ENCODE measurements around the gene PAX7.
"Not testable (repeated sequence)": the region's sequence is repeated elsewhere in the genome, so short reads cannot be mapped to it uniquely, and the experiment has no call there.

PAX7 gene

GRCh38 chr1:18630511-18631495 lies at the start of gene PAX7:
Gene PAX7, plus strand, starts transcription at chr1:18630846. Its CDS starts 758 bp downstream, at chr1:18631604.
- no peak for DNase-seq

DNA sequence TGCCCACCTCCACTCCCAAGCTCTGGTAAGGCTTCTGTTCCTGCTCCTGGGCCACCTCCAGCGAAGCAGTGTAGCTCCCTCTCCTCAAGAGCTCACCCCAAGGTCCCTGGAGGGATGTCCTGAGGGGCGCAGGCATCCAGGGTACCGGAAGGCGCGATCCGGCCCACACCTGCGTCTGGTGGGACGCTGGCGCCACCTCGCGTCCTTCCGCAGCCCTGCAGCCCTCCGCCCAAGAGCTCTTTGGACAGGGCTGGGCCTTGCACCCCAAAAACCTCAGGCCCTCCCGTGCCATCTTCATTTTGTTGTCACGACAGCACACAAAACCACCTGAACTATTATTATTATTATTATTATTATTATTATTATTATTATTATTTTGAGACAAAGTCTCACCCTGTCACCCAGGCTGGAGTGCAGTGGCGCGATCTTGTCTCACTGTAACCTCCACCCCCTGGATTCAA lies 49.2 kb upstream of the PAX7 start:
- DNase-seq = peak in 1 of 2 donors; percentile 6

- DNase-seq = no peak
These were observed 47.8 kb upstream of the PAX7 start for GRCh38 chr1:18582890-18583289.

DNA sequence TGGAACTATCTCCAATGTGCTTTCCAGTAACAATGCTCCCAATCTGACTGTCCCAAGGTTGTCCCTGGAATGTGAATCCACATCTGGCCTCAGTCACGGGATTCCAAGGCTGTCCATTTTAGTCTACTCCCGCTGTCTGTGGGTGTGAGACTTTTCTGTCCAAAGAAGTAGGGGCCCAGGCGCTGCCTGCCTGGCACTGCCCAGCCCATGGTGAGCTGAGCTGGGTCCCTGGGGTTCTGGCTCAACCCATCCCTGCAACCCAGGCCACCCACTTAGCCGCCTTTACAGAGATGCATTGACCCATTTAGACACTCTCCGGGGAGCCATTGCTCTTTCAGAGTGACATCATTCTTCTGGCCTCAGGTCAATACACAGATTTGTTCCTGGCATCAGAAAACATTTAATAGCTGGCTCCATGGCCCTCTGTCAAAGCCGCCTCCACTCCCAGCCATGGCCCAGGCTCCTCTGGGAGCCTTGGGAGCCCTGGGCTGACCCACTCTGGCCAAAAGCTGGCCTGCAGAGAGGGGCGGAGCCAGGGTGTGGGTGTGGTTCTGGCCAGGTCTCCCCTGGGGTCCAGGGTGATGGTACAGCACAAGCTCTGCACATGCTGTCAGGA lies 47.2 kb upstream of the PAX7 start:
- no peak for DNase-seq

- DNase-seq = not testable (repeated sequence)
These were observed 44.6 kb upstream of the PAX7 start for GRCh38 chr1:18586016-18586415.

GRCh38 chr1:18588093-18588492 lies 42.6 kb upstream of the PAX7 start:
- DNase-seq = no peak

DNA sequence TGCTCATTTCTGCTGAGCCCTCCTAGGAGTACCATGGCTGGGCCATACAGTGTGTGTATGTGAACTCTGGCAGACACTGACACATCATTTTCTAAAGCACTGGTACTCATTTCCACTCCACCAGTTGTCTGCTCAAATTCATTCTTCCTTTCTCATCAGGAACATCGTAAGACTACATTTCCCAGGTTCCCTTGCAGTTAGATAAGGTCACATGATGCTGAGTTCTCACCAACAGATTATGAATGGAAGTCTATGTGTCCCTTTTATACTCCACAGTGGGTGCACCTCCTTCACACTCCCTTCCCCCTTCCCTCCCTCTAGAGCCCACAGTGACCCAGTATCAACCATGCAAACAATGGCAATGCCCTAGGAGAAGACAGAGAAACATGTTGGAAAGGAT lies 38.3 kb upstream of the PAX7 start:
- no peak for DNase-seq

- peak; percentile 15 to 35 for DNase-seq
These were observed 33.2 kb upstream of the PAX7 start for GRCh38 chr1:18597160-18598042.

GRCh38 chr1:18599086-18599485 lies 31.6 kb upstream of the PAX7 start:
- no peak for DNase-seq

GRCh38 chr1:18599704-18600103 lies 30.9 kb upstream of the PAX7 start:
- DNase-seq = no peak

DNA sequence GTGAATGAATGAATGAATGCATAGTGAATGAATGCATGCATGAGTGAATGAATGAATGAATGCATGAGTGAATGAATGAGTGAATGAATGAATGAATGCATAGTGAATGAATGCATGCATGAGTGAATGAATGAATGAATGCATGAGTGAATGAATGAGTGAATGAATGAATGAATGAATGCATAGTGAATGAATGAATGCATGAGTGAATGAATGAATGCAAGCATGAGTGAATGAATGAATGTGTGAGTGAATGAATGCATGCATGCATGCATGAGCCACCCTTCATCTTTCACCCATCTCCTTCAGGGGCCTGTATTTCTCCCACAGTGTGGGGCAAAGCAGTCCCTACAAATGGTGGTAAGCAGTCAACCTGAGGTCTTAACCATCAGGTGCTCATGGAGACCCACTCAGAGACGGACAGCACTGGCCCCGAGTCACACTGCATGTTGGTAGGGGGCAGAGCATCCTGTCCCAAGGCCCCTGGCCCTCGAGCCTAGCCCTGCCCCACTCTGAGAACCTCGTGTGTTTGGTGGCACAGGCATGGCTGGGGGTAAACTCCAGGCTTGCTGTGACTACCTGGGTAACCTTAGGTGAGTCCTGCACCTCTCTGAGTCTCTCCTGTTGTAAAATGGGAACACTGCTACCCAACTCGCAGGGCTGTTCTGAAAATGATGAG lies 28.0 kb upstream of the PAX7 start:
- no peak for DNase-seq

- DNase-seq = no peak
These were observed 27.3 kb upstream of the PAX7 start for GRCh38 chr1:18603212-18603852.

- DNase-seq = no peak
These were observed 24.0 kb upstream of the PAX7 start for GRCh38 chr1:18606443-18607288.

GRCh38 chr1:18607289-18607760 lies 23.3 kb upstream of the PAX7 start:
- no peak for DNase-seq

- DNase-seq = no peak
These were observed 22.1 kb upstream of the PAX7 start for GRCh38 chr1:18608534-18608933.

GRCh38 chr1:18611311-18611710 lies 19.3 kb upstream of the PAX7 start:
- no peak for DNase-seq

DNA sequence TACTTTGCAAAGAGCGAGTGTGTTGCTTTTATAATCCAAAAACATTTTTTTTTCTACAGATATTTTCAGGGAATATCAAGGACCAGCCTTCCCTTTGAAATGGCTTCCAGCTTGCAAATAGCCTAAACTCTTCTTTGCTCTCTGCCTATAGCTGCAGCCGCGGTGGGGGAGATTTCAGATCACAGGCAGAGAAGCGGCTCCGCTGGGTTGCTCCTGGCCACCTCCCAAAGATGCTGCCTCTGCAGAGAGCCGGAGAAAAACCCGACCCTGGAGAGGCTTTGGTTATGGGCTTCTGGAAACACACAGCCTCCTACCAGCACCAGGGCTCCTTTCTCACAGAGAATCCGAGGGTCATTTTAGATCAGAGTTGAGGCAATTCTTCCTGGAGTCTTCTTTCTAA lies 18.6 kb upstream of the PAX7 start:
- DNase-seq = no peak

DNA sequence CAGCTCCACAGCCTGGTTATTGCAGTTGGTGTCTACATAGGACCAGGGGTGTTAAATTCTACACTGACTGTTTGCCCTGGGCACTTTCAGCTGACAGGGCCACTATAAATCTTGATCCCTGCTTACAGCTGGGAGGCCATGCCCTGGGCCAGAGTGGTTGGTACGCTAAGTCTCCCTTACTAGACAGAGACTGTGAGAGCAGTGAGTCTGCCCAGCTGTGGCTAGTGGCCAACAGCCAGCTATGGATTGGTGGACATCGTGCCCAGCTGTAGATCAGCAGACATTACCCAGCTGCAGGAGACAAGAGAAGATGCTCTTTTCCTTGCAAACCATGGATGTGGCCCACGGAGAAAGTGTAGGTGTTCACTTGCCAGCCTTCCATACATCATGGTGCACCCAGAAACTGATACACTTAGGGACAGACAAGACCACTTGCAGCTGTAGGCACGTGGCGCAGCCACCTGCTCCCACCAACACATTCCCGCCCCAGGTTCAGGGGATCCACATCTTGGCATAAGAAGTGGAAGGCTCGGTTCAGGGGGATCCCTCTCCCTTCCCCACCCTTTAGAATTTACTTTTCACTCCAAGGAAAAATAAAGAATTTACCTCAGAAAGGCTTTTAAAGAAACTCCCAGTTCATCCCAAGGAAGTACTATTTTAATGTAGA lies 16.4 kb upstream of the PAX7 start:
- no peak for DNase-seq

GRCh38 chr1:18618546-18619466 lies 11.8 kb upstream of the PAX7 start:
- DNase-seq = no peak

All from CD4-positive, alpha-beta T cell treated with Interleukin-1 beta for 1 hour (primary cell).